ENCODE data around the gene CPLANE1.

The CPLANE1 gene

GRCh38 chr5:37197340-37198050, 51.7 kb downstream of the CPLANE1 start:
- H3K4me1 ChIP-seq = no peaks in the 10 kb centered on the region
- in situ Hi-C loops (cut with MboI; ENCODE audit: low sequenced_read_pairs) = no loop called here
- no peaks in the 10 kb centered on the region for H3K9me3 ChIP-seq
- H3K36me3 ChIP-seq (replicated peaks) = peaks cover 7% of the 10 kb centered on the region
- DNase-seq (ENCODE audit: low spot score in 2 of 2) = no peak
- H3K27me3 ChIP-seq (ENCODE audit: low read depth) = no peaks in the 10 kb centered on the region
- no peak overlapping the region for H3K4me3 ChIP-seq

GRCh38 chr5:37190592-37190991, 58.6 kb downstream of the CPLANE1 start:
- DNase-seq (ENCODE audit: low spot score in 2 of 2) = no peak
- no peaks in the 10 kb centered on the region for H3K4me1 ChIP-seq
- no peak overlapping the region for H3K4me3 ChIP-seq
- H3K36me3 ChIP-seq (replicated peaks) = peaks cover 16% of the 10 kb centered on the region; the same call in 1 of the 2 replicates
- no peaks in the 10 kb centered on the region for H3K27me3 ChIP-seq (ENCODE audit: low read depth)
- in situ Hi-C loops (cut with MboI; ENCODE audit: low sequenced_read_pairs) = no loop called here
- H3K9me3 ChIP-seq = no peaks in the 10 kb centered on the region

GRCh38 chr5:37189355-37189754, 59.8 kb downstream of the CPLANE1 start:
- H3K4me3 ChIP-seq = no peak overlapping the region
- in situ Hi-C loops (cut with MboI; ENCODE audit: low sequenced_read_pairs) = no loop called here

GRCh38 chr5:37187465-37187977, 61.7 kb downstream of the CPLANE1 start:
- Histone ChIP-seq H3K36me3 (replicated peaks) (peaks cover 32% of the 10 kb centered on the region), H3K9me3 (no peaks in the 10 kb centered on the region), H3K4me1 (no peaks in the 10 kb centered on the region), H3K27me3 (ENCODE audit: low read depth) (no peaks in the 10 kb centered on the region), H3K4me3 (no peak overlapping the region)
- in situ Hi-C loops (cut with MboI; ENCODE audit: low sequenced_read_pairs) = no loop called here
- DNase-seq (ENCODE audit: low spot score in 2 of 2) = no peak

More at GRCh38 chr5:37189355-37189754, 59.8 kb downstream of the CPLANE1 start:
- H3K36me3 ChIP-seq (replicated peaks) = peaks cover 20% of the 10 kb centered on the region; the same call in 1 of the 2 replicates
- H3K9me3 ChIP-seq = no peaks in the 10 kb centered on the region
- no peaks in the 10 kb centered on the region for H3K27me3 ChIP-seq (ENCODE audit: low read depth)
- DNase-seq (ENCODE audit: low spot score in 2 of 2) = no peak
- H3K4me1 ChIP-seq = no peaks in the 10 kb centered on the region

GRCh38 chr5:37184748-37185364, 64.3 kb downstream of the CPLANE1 start:
- Histone ChIP-seq H3K9me3 (no peaks in the 10 kb centered on the region), H3K4me1 (no peaks in the 10 kb centered on the region), H3K4me3 (no peak overlapping the region), H3K36me3 (replicated peaks) (peaks cover 23% of the 10 kb centered on the region), H3K27me3 (ENCODE audit: low read depth) (no peaks in the 10 kb centered on the region)
- no peak for DNase-seq (ENCODE audit: low spot score in 2 of 2)
- in situ Hi-C loops (cut with MboI; ENCODE audit: low sequenced_read_pairs) = no loop called here

- DNase-seq (ENCODE audit: low spot score in 2 of 2) = no peak
- no peak overlapping the region for H3K4me3 ChIP-seq
- no peaks in the 10 kb centered on the region for H3K27me3 ChIP-seq (ENCODE audit: low read depth)
Observed at GRCh38 chr5:37182667-37183066, 66.5 kb downstream of the CPLANE1 start.

GRCh38 chr5:37174928-37175327, 74.2 kb downstream of the CPLANE1 start:
- H3K36me3 ChIP-seq (replicated peaks) = peaks cover 33% of the 10 kb centered on the region
- no peak for DNase-seq (ENCODE audit: low spot score in 2 of 2)

More at GRCh38 chr5:37182667-37183066, 66.5 kb downstream of the CPLANE1 start:
- no peaks in the 10 kb centered on the region for H3K9me3 ChIP-seq
- H3K36me3 ChIP-seq (replicated peaks) = peaks cover 23% of the 10 kb centered on the region
- in situ Hi-C loops (cut with MboI; ENCODE audit: low sequenced_read_pairs) = no loop called here
- H3K4me1 ChIP-seq = no peaks in the 10 kb centered on the region

GRCh38 chr5:37172957-37173356, 76.2 kb downstream of the CPLANE1 start:
- H3K36me3 ChIP-seq (replicated peaks) = peaks cover 45% of the 10 kb centered on the region
- H3K9me3 ChIP-seq = no peaks in the 10 kb centered on the region
- H3K4me3 ChIP-seq = no peak overlapping the region
- no peaks in the 10 kb centered on the region for H3K4me1 ChIP-seq
- H3K27me3 ChIP-seq (ENCODE audit: low read depth) = no peaks in the 10 kb centered on the region
- in situ Hi-C loops (cut with MboI; ENCODE audit: low sequenced_read_pairs) = no loop called here
- DNase-seq (ENCODE audit: low spot score in 2 of 2) = no peak

More at GRCh38 chr5:37174928-37175327, 74.2 kb downstream of the CPLANE1 start:
- H3K27me3 ChIP-seq (ENCODE audit: low read depth) = no peaks in the 10 kb centered on the region
- no peaks in the 10 kb centered on the region for H3K9me3 ChIP-seq
- in situ Hi-C loops (cut with MboI; ENCODE audit: low sequenced_read_pairs) = no loop called here
- no peaks in the 10 kb centered on the region for H3K4me1 ChIP-seq
- no peak overlapping the region for H3K4me3 ChIP-seq

- no peak for DNase-seq (ENCODE audit: low spot score in 2 of 2)
- in situ Hi-C loops (cut with MboI; ENCODE audit: low sequenced_read_pairs) = no loop called here
- H3K27me3 ChIP-seq (ENCODE audit: low read depth) = no peaks in the 10 kb centered on the region
- H3K4me3 ChIP-seq = no peak overlapping the region
- H3K4me1 ChIP-seq = no peaks in the 10 kb centered on the region
- H3K36me3 ChIP-seq (replicated peaks) = peaks cover 42% of the 10 kb centered on the region
- no peaks in the 10 kb centered on the region for H3K9me3 ChIP-seq
Observed at GRCh38 chr5:37170856-37171255, 78.3 kb downstream of the CPLANE1 start.

- Histone ChIP-seq H3K4me1 (no peaks in the 10 kb centered on the region), H3K27me3 (ENCODE audit: low read depth) (no peaks in the 10 kb centered on the region), H3K4me3 (no peak overlapping the region), H3K9me3 (no peaks in the 10 kb centered on the region), H3K36me3 (replicated peaks) (peaks cover 27% of the 10 kb centered on the region)
- no peak for DNase-seq (ENCODE audit: low spot score in 2 of 2)
- in situ Hi-C loops (cut with MboI; ENCODE audit: low sequenced_read_pairs) = no loop called here
Observed at GRCh38 chr5:37166197-37166596, 83.0 kb downstream of the CPLANE1 start.

GRCh38 chr5:37165761-37166160, 83.4 kb downstream of the CPLANE1 start:
- no peaks in the 10 kb centered on the region for H3K9me3 ChIP-seq
- in situ Hi-C loops (cut with MboI; ENCODE audit: low sequenced_read_pairs) = no loop called here
- no peaks in the 10 kb centered on the region for H3K4me1 ChIP-seq
- peaks cover 24% of the 10 kb centered on the region for H3K36me3 ChIP-seq (replicated peaks)
- H3K27me3 ChIP-seq (ENCODE audit: low read depth) = no peaks in the 10 kb centered on the region
- no peak for DNase-seq (ENCODE audit: low spot score in 2 of 2)
- no peak overlapping the region for H3K4me3 ChIP-seq

- no peaks in the 10 kb centered on the region for H3K27me3 ChIP-seq (ENCODE audit: low read depth)
- peaks cover 8% of the 10 kb centered on the region; the same call in 1 of the 2 replicates for H3K36me3 ChIP-seq (replicated peaks)
- no peaks in the 10 kb centered on the region for H3K4me1 ChIP-seq
- H3K4me3 ChIP-seq = no peak overlapping the region
- no peaks in the 10 kb centered on the region for H3K9me3 ChIP-seq
- in situ Hi-C loops (cut with MboI; ENCODE audit: low sequenced_read_pairs) = no loop called here
- no peak for DNase-seq (ENCODE audit: low spot score in 2 of 2)
Observed at GRCh38 chr5:37153661-37154060, 95.5 kb downstream of the CPLANE1 start.

GRCh38 chr5:37146896-37147295, 102.3 kb downstream of the CPLANE1 start:
- Histone ChIP-seq H3K4me1 (peaks cover 8% of the 10 kb centered on the region), H3K36me3 (replicated peaks) (peaks cover 4% of the 10 kb centered on the region; the same call in 1 of the 2 replicates), H3K4me3 (no peak overlapping the region), H3K27me3 (ENCODE audit: low read depth) (no peaks in the 10 kb centered on the region), H3K9me3 (no peaks in the 10 kb centered on the region)
- no peak for DNase-seq (ENCODE audit: low spot score in 2 of 2)
- in situ Hi-C loops (cut with MboI; ENCODE audit: low sequenced_read_pairs) = no loop called here

- Histone ChIP-seq H3K4me3 (no peak overlapping the region), H3K4me1 (no peaks in the 10 kb centered on the region), H3K9me3 (peaks cover 13% of the 10 kb centered on the region), H3K36me3 (replicated peaks) (peaks cover 12% of the 10 kb centered on the region), H3K27me3 (ENCODE audit: low read depth) (no peaks in the 10 kb centered on the region)
- in situ Hi-C loops (cut with MboI; ENCODE audit: low sequenced_read_pairs) = no loop called here
- no peak for DNase-seq (ENCODE audit: low spot score in 2 of 2)
Observed at GRCh38 chr5:37136694-37137093, 112.5 kb downstream of the CPLANE1 start.
